GM12878 (cell line): ENCODE data around the gene MAST3. TPM values are rescaled to one million over a fixed set of nuclear protein-coding genes. Genes with fewer than 3 reads are reported as not detected.

Experiments
- ATAC-seq: fragments of 200-7000 bp; cut with Tn5 transposase; 3 replicates; pipeline ENCODE4 v1.9.1; 2020; ENCODE audit warnings: mild to moderate bottlenecking, moderate library complexity
- BruUV-seq: library from RNA; stranded (reverse); fragments of 400-500 nt; replicated peaks from 2 replicates; lab custom pipeline; 2021; lab: Mats Ljungman, UMichigan
- CTCF ChIA-PET: fragments of 300-600 bp; sonication (Branson Sonifier 250); formaldehyde crosslinking; extraction: SDS; loops from one replicate; lab custom pipeline; 2021; ENCODE audit warnings: inconsistent platforms; lab: Yijun Ruan, JAX
- POLR2A ChIA-PET: fragments of 350-600 bp; formaldehyde crosslinking; extraction: SDS; loops from one replicate; lab custom pipeline; 2021; ENCODE audit warnings: inconsistent platforms; lab: Charles Lee
- RAD21 ChIA-PET: fragments of 300-600 bp; sonication (Branson Sonifier 250); formaldehyde crosslinking; loops from one replicate; lab custom pipeline; 2023; ENCODE audit warnings: antibody characterized with exemption; ENCODE audit not compliant: unreplicated experiment; lab: Charles Lee
- SMC1A ChIA-PET: fragments of 300-600 bp; sonication (Branson Sonifier 250); formaldehyde crosslinking; loops from one replicate; lab custom pipeline; 2023; ENCODE audit not compliant: unreplicated experiment, uncharacterized antibody; lab: Charles Lee
- DNase-seq: peaks from one replicate; pipeline ENCODE4 v3.0.0-alpha.2; 2011; ENCODE audit warnings: low read depth, low spot score
- FAIRE-seq: peaks from 3 replicates; lab custom pipeline; 2011; peaks lifted over from hg19 to GRCh38; lab: Jason Lieb, UNC
- H2AFZ ChIP-seq: 2 replicates; pipeline ENCODE4 v1.6.0; 2011; ENCODE audit warnings: low read depth, low read length, control low read depth; ENCODE audit not compliant: control insufficient read depth
- H3K27ac ChIP-seq: 2 replicates; pipeline ENCODE4 v1.5.1; 2011; ENCODE audit warnings: control low read depth; ENCODE audit not compliant: control insufficient read depth, insufficient read depth
- H3K27me3 ChIP-seq, 2 experiments: replicated peaks in 1 of 2; 2 replicates each; pipeline versions ENCODE4 v1.6.0 to v1.6.1; 2011; ENCODE audit warnings: low read length in 1 of 2; ENCODE audit not compliant: control insufficient read depth in 2 of 2, insufficient read depth in 2 of 2
- H3K36me3 ChIP-seq, 2 experiments: 2 replicates each; pipeline ENCODE4 v1.5.1; 2011; ENCODE audit warnings: low read length in 1 of 2; ENCODE audit not compliant: control insufficient read depth in 2 of 2, insufficient read depth in 2 of 2
- H3K4me1 ChIP-seq: 2 replicates; pipeline ENCODE4 v1.6.1; 2011; ENCODE audit warnings: mild to moderate bottlenecking, low read length, moderate library complexity, mixed read lengths; ENCODE audit not compliant: control insufficient read depth, insufficient read depth
- H3K4me2 ChIP-seq: 2 replicates; pipeline ENCODE4 v1.6.0; 2011; ENCODE audit warnings: control low read depth; ENCODE audit not compliant: control insufficient read depth, insufficient read depth
- H3K4me3 ChIP-seq: fragments of 200-600 bp; sonication (generic); 2 replicates; pipeline ENCODE4 v1.5.1; 2016
- H3K79me2 ChIP-seq: 2 replicates; pipeline ENCODE4 v1.6.0; 2011; ENCODE audit warnings: low read length; ENCODE audit not compliant: control insufficient read depth, insufficient read depth
- H3K9ac ChIP-seq: 2 replicates; pipeline ENCODE4 v1.8.0; 2011; ENCODE audit warnings: low read length, control low read depth, mixed read lengths; ENCODE audit not compliant: control insufficient read depth, insufficient read depth
- H3K9me3 ChIP-seq: replicated peaks from 3 replicates; pipeline ENCODE4 v1.5.1; 2011; ENCODE audit warnings: mild to moderate bottlenecking, low read length; ENCODE audit not compliant: control insufficient read depth, insufficient read depth
- H4K20me1 ChIP-seq: 2 replicates; pipeline ENCODE4 v1.6.0; 2011; ENCODE audit not compliant: control insufficient read depth, insufficient read depth
- ASH2L ChIP-seq: fragments of 300-600, 200-600 bp; sonication (generic); IDR thresholded peaks from 2 replicates; pipeline ENCODE4 v1.6.1; 2017; ENCODE audit warnings: low read depth, mild to moderate bottlenecking, borderline replicate concordance
- BCL3 ChIP-seq: IDR thresholded peaks from 2 replicates; pipeline ENCODE4 v1.6.1; 2011; ENCODE audit warnings: borderline replicate concordance, low read depth, mild to moderate bottlenecking, moderate library complexity, low read length; ENCODE audit not compliant: insufficient read depth, poor library complexity, severe bottlenecking
- BMI1 ChIP-seq: fragments of 450-650 bp; IDR thresholded peaks from 2 replicates; pipeline ENCODE4 v1.6.1; 2016; ENCODE audit warnings: mild to moderate bottlenecking, moderate library complexity, borderline replicate concordance
- E4F1 ChIP-seq: fragments of 450-650 bp; IDR thresholded peaks from 2 replicates; pipeline ENCODE4 v1.6.1; 2018; ENCODE audit warnings: borderline replicate concordance, mild to moderate bottlenecking; ENCODE audit not compliant: partially characterized antibody
- MEF2B ChIP-seq: fragments of 450-650 bp; IDR thresholded peaks from 2 replicates; pipeline ENCODE4 v1.6.1; 2018; ENCODE audit warnings: mild to moderate bottlenecking, moderate library complexity; ENCODE audit not compliant: partially characterized antibody, poor library complexity, severe bottlenecking
- MTA3 ChIP-seq: IDR thresholded peaks from 2 replicates; pipeline ENCODE4 v1.6.1; 2012; ENCODE audit warnings: low read length, inconsistent platforms, borderline replicate concordance
- POLR2AphosphoS2 ChIP-seq: IDR thresholded peaks from 2 replicates; pipeline ENCODE4 v1.6.1; 2011; ENCODE audit warnings: low read depth, mild to moderate bottlenecking, low read length, improper control_type of control experiment, moderate library complexity
- RCOR1 ChIP-seq: conservative IDR thresholded peaks from 2 replicates; pipeline ENCODE4 v1.6.1; 2012; ENCODE audit warnings: low read depth, low read length, improper control_type of control experiment
- SKIL ChIP-seq: fragments of 450-650 bp; IDR thresholded peaks from 2 replicates; pipeline ENCODE4 v1.6.1; 2017; ENCODE audit warnings: mild to moderate bottlenecking, low read depth, inconsistent platforms; ENCODE audit not compliant: poor library complexity, severe bottlenecking
- TCF7 ChIP-seq: IDR thresholded peaks from 2 replicates; pipeline ENCODE4 v1.6.1; 2014; ENCODE audit warnings: antibody characterized with exemption, borderline replicate concordance
- ZBTB40 ChIP-seq: fragments of 450-650 bp; IDR thresholded peaks from 2 replicates; pipeline ENCODE4 v1.6.1; 2016; ENCODE audit warnings: mild to moderate bottlenecking, moderate library complexity, borderline replicate concordance
- WGBS: methylation state at CpG from one replicate; pipeline ENCODE4 v1.1.6; 2016; ENCODE audit warnings: low lambda C conversion rate; ENCODE audit not compliant: insufficient replicate concordance, insufficient coverage; ENCODE audit errors: missing lambda C conversion rate; 5-methylcytosine and 5-hydroxymethylcytosine counted together
- in situ Hi-C: fragments of 300-500 bp; cut with MboI; formaldehyde crosslinking; loops from 9 replicates; pipeline ENCODE4 v1.14.3; 2018; ENCODE audit warnings: mixed read lengths
- intact Hi-C: fragments of 100-400 bp; cut with micrococcal nuclease; formaldehyde crosslinking; loops from one replicate; pipeline ENCODE4 v1.14.2; 2022; ENCODE audit not compliant: unreplicated experiment
- polyA plus RNA-seq, 11 experiments: library from polyadenylated mRNA; depleted of rRNA in 4 of 11; unstranded in 6 of 11; stranded (reverse) in 5 of 11; fragments of >200 nt; fragmentation: Nextera tagmentation in 4 of 11; fragmentation: Illumina TruSeq in 1 of 11; extraction: Ambion mirVana in 4 of 11; extraction: Trizol in 1 of 11; gene quantifications; 1 replicate in 1 of 11; 2 replicates in 10 of 11; pipeline versions ENCODE4 v1.2.1 to v1.2.3, GENCODE V29; 2011 to 2016; ENCODE audit warnings: inconsistent platforms in 2 of 11, missing spikeins in 2 of 11, low read depth in 1 of 11
- total RNA-seq, 4 experiments: library from RNA; depleted of rRNA in 3 of 4; stranded (reverse); fragments of >200 nt in 3 of 4; fragmentation: Illumina TruSeq in 1 of 4; extraction: Trizol in 1 of 4; gene quantifications; 2 replicates each; pipeline versions ENCODE4 v1.2.1 to v1.2.3, GENCODE V29; 2013 to 2021

Gene MAST3
- total and polyA plus RNA-seq, 10 of the 15 experiments (the other 5 are each of a cell fraction or from before 2014, with no cell fraction given) = 3.0 to 22.2 (median 7.5) TPM

DNA sequence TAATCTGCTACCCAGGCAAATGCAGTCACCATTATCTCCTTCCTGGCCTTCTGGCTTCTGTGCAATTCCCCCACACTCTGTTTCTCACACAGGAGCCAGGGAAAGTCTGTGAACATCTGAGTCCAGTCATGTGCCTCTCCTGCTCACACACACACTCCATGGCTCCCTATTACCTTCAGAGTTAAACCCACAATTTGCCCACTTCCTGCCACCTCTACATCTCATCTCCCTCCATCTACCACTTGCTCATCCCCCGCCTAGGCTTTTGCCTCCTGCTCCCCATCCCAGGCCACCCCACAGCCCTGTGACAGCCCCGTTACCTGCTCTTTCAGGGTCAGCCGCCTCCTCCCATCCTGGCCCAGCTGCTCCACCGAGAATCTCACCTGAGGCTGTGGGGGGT lies 24.4 kb upstream of the MAST3 start:
- peaks cover 0 to 8% of the 10 kb centered on the region in 2 experiments for H3K36me3 ChIP-seq
- no peaks in the 10 kb centered on the region for H4K20me1 ChIP-seq
- no peaks in the 10 kb centered on the region for H3K27me3 ChIP-seq
- no peak overlapping the region for H3K4me2 ChIP-seq
- no peaks in the 10 kb centered on the region for H3K79me2 ChIP-seq
- no peak overlapping the region for H3K9ac ChIP-seq
- 72% methylated on average over 4 of the region's 4 CpGs for WGBS
- H3K4me3 ChIP-seq = no peak overlapping the region
- no TSS peak for BruUV-seq
- ChIA-PET CTCF (no interaction called here), POLR2A (no interaction called here), SMC1A (no interaction called here), RAD21 (no interaction called here)
- intact Hi-C loops (no loop called here), in situ Hi-C loops (no loop called here)
- H3K4me1 ChIP-seq = no peaks in the 10 kb centered on the region
- no peaks in the 10 kb centered on the region for H3K9me3 ChIP-seq
- H3K27ac ChIP-seq = no peak overlapping the region
- no peak overlapping the region for H2AFZ ChIP-seq
- FAIRE-seq (no peak), ATAC-seq (no peak), DNase-seq (no peak)
- no peak for TF ChIP-seq MEF2B
- TF ChIP-seq SKIL = no peak
- no peak for TF ChIP-seq BMI1
- TF ChIP-seq POLR2AphosphoS2 = no peak
- no peak for TF ChIP-seq ZBTB40
- no peak for TF ChIP-seq TCF7
- TF ChIP-seq BCL3 = no peak
- TF ChIP-seq MTA3 = no peak
- no peak for TF ChIP-seq ASH2L
- TF ChIP-seq E4F1 = no peak
- TF ChIP-seq RCOR1 = no peak
